OCI-LY1 (cell line): ENCODE measurements around the gene HDHD3.

Experiments used
- EZH2 ChIP-seq: fragments of 200-600 bp; sonication (generic), shearing (Covaris generic); IDR thresholded peaks from 2 replicates; pipeline ENCODE4 v1.8.0; 2017; ENCODE audit warnings: borderline replicate concordance, mixed run types, mild to moderate bottlenecking, antibody characterized with exemption, low read length, moderate library complexity, mixed read lengths
- TF ChIP-seq, protein P1 (sequence below): fragments of 200-600 bp; sonication (generic), shearing (Covaris generic); IDR thresholded peaks from 2 replicates; pipeline ENCODE4 v1.5.1; 2017; ENCODE audit warnings: mild to moderate bottlenecking, antibody characterized with exemption, low read length, moderate library complexity, mixed read lengths

DNA sequence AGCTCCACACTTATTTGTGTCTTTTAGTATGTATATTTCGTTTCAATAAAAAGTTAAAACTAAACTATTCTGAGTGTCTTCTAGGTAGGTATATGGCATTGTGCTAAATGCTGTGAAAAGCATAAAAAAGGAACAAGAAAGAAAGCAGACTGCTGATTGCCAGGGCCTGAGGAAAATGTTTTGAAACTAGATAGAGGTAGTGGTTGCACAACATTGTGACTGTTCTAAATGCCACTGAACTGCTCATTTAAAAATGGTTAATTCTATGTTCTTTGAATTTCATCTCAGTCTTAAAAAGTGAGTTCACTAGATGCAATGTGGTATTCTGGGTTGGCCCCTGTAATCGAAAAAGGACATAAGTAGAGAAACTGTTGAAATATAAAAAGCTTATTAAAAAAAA lies 26.9 kb upstream of the HDHD3 start:
- TF ChIP-seq, protein P1, sequence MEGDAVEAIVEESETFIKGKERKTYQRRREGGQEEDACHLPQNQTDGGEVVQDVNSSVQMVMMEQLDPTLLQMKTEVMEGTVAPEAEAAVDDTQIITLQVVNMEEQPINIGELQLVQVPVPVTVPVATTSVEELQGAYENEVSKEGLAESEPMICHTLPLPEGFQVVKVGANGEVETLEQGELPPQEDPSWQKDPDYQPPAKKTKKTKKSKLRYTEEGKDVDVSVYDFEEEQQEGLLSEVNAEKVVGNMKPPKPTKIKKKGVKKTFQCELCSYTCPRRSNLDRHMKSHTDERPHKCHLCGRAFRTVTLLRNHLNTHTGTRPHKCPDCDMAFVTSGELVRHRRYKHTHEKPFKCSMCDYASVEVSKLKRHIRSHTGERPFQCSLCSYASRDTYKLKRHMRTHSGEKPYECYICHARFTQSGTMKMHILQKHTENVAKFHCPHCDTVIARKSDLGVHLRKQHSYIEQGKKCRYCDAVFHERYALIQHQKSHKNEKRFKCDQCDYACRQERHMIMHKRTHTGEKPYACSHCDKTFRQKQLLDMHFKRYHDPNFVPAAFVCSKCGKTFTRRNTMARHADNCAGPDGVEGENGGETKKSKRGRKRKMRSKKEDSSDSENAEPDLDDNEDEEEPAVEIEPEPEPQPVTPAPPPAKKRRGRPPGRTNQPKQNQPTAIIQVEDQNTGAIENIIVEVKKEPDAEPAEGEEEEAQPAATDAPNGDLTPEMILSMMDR, result no peak
- no peak for TF ChIP-seq EZH2
